Measurements from ENCODE around the gene SPDYE2.
"Not testable (repeated sequence)": the region's sequence is repeated elsewhere in the genome, so short reads cannot be mapped to it uniquely, and the experiment has no call there.

Gene SPDYE2

DNA sequence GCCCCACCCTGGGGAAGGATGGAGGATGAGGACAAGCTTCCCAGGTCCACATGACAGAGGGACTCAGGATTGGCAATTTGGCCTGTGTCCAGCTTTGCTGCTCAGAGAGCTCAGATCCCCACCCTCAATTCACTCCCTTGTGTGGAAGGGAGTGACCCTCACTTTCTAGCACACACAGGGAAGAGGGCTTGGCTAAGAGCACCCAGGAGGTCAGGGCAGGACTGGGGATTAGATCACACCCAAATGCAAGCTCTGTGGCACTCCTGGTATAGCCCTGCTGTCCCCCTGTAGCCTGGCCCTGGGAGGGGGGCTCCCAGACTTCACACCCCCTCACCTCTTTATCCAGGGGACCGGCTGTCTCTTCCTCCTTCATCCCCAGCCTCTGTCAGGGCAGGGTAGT is 6.7 kb upstream of the SPDYE2 start:
- H3K36me3 ChIP-seq (ENCODE audit: control insufficient read depth in 2 of 2, insufficient read depth in 1 of 2, low read length in 2 of 2); H3K4me1 ChIP-seq (ENCODE audit: control insufficient read depth, insufficient read depth, low read length); H3K27ac ChIP-seq (ENCODE audit: extremely low read depth, low read depth, low read length); H3K9me3 ChIP-seq (ENCODE audit: control insufficient read depth, insufficient read depth, low read depth, low read length); POLR2A ChIA-PET; CTCF ChIA-PET; H3K4me3 ChIP-seq (ENCODE audit: low read depth, low read length): not testable (repeated sequence)
- TF ChIP-seq, protein P1, sequence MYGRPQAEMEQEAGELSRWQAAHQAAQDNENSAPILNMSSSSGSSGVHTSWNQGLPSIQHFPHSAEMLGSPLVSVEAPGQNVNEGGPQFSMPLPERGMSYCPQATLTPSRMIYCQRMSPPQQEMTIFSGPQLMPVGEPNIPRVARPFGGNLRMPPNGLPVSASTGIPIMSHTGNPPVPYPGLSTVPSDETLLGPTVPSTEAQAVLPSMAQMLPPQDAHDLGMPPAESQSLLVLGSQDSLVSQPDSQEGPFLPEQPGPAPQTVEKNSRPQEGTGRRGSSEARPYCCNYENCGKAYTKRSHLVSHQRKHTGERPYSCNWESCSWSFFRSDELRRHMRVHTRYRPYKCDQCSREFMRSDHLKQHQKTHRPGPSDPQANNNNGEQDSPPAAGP (tag by site-specific recombination; IDR thresholded peaks at IDR 0.05): peak; percentile 91
- peak; percentile 88 for TF ChIP-seq KLF1 (tag by site-specific recombination; IDR thresholded peaks at IDR 0.05)
- TF ChIP-seq WT1 (tag by site-specific recombination; IDR thresholded peaks at IDR 0.05): 0 out of 2 replicates have a peak, but pooled peaks have one; percentile 27

DNA sequence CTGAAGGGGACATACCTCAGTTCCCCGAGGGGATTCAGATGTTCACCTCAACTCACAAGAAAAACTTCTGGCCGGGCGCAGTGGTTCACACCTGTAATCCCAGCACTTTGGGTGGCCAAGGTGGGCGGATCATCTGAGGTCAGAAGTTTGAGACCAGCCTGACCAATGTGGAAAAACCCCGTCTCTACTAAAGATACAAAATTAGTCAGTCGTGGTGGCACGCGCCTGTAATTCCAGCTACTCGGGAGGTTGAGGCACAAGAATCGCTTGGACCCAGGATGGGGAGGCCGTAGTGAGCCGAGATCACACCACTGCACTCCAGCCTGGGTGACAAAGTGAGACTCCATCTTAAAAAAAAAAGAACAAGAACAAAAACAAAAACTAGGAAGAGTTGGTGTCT is 5.7 kb upstream of the SPDYE2 start:
- H3K36me3 ChIP-seq (ENCODE audit: control insufficient read depth in 2 of 2, insufficient read depth in 1 of 2, low read length in 2 of 2); CTCF ChIA-PET; H3K9me3 ChIP-seq (ENCODE audit: control insufficient read depth, insufficient read depth, low read depth, low read length); H3K27ac ChIP-seq (ENCODE audit: extremely low read depth, low read depth, low read length); H3K4me3 ChIP-seq (ENCODE audit: low read depth, low read length); H3K4me1 ChIP-seq (ENCODE audit: control insufficient read depth, insufficient read depth, low read length); POLR2A ChIA-PET: not testable (repeated sequence)

DNA sequence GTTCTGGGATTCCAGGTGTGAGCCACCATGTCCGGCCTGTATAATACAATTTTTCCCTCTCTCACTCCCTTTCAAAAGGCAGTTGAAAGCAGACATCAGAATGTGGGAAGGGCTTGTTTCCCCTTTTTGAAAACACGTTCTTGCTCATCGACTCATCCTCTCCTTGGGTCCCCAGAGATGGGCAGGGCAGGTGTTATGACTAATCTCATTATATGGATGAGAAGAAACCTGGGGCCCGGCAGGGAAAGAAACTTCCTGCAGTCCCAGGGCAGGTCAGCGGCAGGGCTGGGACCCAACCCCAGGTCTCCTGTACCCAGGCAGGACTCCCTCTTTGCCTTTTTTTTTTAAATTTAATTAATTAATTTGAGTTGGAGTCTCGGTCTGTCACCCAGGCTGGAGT is 4.7 kb upstream of the SPDYE2 start:
- H3K9me3 ChIP-seq (ENCODE audit: control insufficient read depth, insufficient read depth, low read depth, low read length); H3K27ac ChIP-seq (ENCODE audit: extremely low read depth, low read depth, low read length); H3K4me1 ChIP-seq (ENCODE audit: control insufficient read depth, insufficient read depth, low read length); POLR2A ChIA-PET; H3K36me3 ChIP-seq (ENCODE audit: control insufficient read depth in 2 of 2, insufficient read depth in 1 of 2, low read length in 2 of 2); H3K4me3 ChIP-seq (ENCODE audit: low read depth, low read length); CTCF ChIA-PET: not testable (repeated sequence)

DNA sequence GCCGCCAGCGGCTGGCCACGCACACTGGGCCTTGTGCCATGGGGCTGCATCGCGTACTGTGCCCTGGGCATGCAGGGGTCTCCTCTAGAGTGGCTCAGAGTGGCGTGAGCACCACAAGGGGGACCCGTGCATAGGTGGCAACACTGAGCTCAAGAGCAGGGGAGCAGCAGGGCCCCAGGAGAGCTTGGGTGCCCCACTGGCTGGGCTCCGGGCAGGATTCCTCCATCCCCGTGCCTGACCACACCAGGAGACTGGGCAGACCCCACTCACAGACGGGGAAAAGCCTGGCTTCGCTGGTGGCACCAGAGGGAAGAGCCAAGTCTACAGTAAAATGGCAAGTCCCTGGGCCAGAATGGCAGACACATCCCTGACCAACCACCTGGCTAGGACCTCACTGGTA is 17.6 kb downstream of the SPDYE2 start:
- H3K36me3 ChIP-seq (ENCODE audit: control insufficient read depth in 2 of 2, insufficient read depth in 1 of 2, low read length in 2 of 2); H3K9me3 ChIP-seq (ENCODE audit: control insufficient read depth, insufficient read depth, low read depth, low read length); H3K4me3 ChIP-seq (ENCODE audit: low read depth, low read length); CTCF ChIA-PET; H3K4me1 ChIP-seq (ENCODE audit: control insufficient read depth, insufficient read depth, low read length); POLR2A ChIA-PET; H3K27ac ChIP-seq (ENCODE audit: extremely low read depth, low read depth, low read length): not testable (repeated sequence)

DNA sequence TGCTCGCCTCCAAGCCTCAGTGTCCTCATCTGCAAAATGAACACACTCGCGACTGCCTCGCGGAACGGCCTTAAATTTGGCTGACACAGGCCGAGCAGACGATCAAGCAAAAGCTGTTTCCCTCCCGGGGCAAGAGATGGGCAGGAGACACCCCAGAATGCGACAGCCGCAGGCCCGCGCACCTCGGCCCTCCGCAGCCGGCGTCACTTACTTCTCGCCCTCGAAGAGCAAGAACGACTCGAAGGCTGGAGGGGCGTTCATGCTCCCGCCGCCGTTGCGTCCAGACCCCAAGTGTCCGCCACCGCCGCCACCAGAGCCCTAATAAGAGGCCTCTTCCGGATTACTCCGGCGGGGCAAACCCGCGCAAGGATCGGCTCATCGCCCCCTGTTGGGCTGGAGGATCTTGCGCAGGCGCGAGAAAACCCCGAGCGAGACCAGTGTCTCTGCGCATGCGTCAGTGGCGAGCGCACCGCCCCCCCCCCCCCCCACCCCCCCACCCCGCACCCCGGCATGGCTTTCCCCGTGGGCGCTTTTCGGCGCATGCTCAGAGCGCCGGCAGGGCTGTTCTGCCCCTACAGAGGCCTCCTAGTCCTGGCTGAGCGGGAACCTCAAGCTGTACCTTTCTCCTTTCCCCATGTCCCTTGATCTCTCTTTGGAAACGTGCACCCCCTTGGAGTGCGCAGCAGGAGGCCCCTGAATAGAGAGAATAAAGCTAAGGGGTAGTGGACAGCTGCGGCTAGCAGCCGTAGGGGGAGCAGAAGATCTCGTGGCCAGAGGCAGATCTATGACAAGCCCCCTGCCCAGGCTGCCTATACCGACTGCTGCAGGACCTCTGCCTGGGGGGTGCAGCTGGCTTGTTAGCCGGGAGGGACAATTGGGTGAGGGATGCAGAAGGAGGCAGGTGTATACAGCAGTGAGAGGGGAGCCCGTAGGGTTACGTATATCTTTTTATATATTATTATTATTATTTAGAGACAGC is 21.5 kb downstream of the SPDYE2 start, which contains the start of gene POLR2J3:
Gene POLR2J3, minus strand, starts transcription at position 323 of the 979 bp plus-strand sequence. Its CDS starts 62 bp downstream, at position 261.
- H3K4me1 ChIP-seq (ENCODE audit: control insufficient read depth, insufficient read depth, low read length); CTCF ChIA-PET; H3K9me3 ChIP-seq (ENCODE audit: control insufficient read depth, insufficient read depth, low read depth, low read length); H3K36me3 ChIP-seq (ENCODE audit: control insufficient read depth in 2 of 2, insufficient read depth in 1 of 2, low read length in 2 of 2): not testable (repeated sequence)
- peak within 1 kb of the TSS; percentile 44 for H3K4me3 ChIP-seq (ENCODE audit: low read depth, low read length)
- peak within 1 kb of the TSS; percentile 69 for H3K27ac ChIP-seq (ENCODE audit: extremely low read depth, low read depth, low read length)
- POLR2A ChIA-PET: interaction anchor here (0.6 kb wide), 1 partner anchor 434 kb away, joined by 3 read pairs; no protein-coding TSS in a partner anchor
- TF ChIP-seq YY2 (tag by site-specific recombination; IDR thresholded peaks at IDR 0.05) (peak; percentile 62), ZNF341 (tag by site-specific recombination; IDR thresholded peaks at IDR 0.05; ENCODE audit: low read depth) (peak; percentile 32; the same call in 1 of the 2 replicates), ZBTB17 (tag by site-specific recombination; IDR thresholded peaks at IDR 0.05) (peak; percentile 89), ZSCAN23 (tag by site-specific recombination; IDR thresholded peaks at IDR 0.05) (0 out of 2 replicates have a peak, but pooled peaks have one; percentile 21), KLF9 (tag by site-specific recombination; IDR thresholded peaks at IDR 0.05; ENCODE audit: low read depth) (0 out of 2 replicates have a peak, but pooled peaks have one; percentile 37), ZNF561 (tag by site-specific recombination; IDR thresholded peaks at IDR 0.05; ENCODE audit: borderline replicate concordance) (peak; percentile 40; the same call in 1 of the 2 replicates), ZEB2 (tag by site-specific recombination; IDR thresholded peaks at IDR 0.05) (peak; percentile 69), ZFP69B (tag by site-specific recombination; IDR thresholded peaks at IDR 0.05) (peak; percentile 13; the same call in 1 of the 2 replicates), YY1 (tag by site-specific recombination; IDR thresholded peaks at IDR 0.05) (peak; percentile 53), ZFP37 (tag by site-specific recombination; IDR thresholded peaks at IDR 0.05) (peak; percentile 74; the same call in 1 of the 2 replicates), ZNF629 (tag by site-specific recombination; IDR thresholded peaks at IDR 0.05) (peak; percentile 61)
- TF ChIP-seq, protein P2, sequence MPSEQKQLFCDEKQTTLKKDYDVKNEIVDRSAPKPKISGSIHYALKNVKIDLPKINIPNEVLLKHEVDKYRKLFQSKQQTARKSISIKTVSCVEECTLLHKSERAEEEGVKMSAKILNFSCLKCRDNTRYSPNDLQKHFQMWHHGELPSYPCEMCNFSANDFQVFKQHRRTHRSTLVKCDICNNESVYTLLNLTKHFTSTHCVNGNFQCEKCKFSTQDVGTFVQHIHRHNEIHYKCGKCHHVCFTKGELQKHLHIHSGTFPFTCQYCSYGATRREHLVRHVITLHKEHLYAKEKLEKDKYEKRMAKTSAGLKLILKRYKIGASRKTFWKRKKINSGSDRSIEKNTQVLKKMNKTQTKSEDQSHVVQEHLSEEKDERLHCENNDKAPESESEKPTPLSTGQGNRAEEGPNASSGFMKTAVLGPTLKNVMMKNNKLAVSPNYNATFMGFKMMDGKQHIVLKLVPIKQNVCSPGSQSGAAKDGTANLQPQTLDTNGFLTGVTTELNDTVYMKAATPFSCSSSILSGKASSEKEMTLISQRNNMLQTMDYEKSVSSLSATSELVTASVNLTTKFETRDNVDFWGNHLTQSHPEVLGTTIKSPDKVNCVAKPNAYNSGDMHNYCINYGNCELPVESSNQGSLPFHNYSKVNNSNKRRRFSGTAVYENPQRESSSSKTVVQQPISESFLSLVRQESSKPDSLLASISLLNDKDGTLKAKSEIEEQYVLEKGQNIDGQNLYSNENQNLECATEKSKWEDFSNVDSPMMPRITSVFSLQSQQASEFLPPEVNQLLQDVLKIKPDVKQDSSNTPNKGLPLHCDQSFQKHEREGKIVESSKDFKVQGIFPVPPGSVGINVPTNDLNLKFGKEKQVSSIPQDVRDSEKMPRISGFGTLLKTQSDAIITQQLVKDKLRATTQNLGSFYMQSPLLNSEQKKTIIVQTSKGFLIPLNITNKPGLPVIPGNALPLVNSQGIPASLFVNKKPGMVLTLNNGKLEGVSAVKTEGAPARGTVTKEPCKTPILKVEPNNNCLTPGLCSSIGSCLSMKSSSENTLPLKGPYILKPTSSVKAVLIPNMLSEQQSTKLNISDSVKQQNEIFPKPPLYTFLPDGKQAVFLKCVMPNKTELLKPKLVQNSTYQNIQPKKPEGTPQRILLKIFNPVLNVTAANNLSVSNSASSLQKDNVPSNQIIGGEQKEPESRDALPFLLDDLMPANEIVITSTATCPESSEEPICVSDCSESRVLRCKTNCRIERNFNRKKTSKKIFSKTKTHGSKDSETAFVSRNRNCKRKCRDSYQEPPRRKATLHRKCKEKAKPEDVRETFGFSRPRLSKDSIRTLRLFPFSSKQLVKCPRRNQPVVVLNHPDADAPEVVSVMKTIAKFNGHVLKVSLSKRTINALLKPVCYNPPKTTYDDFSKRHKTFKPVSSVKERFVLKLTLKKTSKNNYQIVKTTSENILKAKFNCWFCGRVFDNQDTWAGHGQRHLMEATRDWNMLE (tag by site-specific recombination; conservative IDR thresholded peaks at IDR 0.05; ENCODE audit: low read depth): peak; percentile 47
- TF ChIP-seq, protein P3, sequence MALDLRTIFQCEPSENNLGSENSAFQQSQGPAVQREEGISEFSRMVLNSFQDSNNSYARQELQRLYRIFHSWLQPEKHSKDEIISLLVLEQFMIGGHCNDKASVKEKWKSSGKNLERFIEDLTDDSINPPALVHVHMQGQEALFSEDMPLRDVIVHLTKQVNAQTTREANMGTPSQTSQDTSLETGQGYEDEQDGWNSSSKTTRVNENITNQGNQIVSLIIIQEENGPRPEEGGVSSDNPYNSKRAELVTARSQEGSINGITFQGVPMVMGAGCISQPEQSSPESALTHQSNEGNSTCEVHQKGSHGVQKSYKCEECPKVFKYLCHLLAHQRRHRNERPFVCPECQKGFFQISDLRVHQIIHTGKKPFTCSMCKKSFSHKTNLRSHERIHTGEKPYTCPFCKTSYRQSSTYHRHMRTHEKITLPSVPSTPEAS (tag by site-specific recombination; IDR thresholded peaks at IDR 0.05): 0 out of 2 replicates have a peak, but pooled peaks have one; percentile 40
